KMS-11 (cell line): Measurements from ENCODE around the gene RPL26.

Experiments
- H2AFZ ChIP-seq: fragments of 200-600 bp; sonication (generic); 2 replicates; pipeline ENCODE4 v1.6.1; 2016; ENCODE audit warnings: antibody characterized with exemption, mixed run types, low read depth
- H3K27ac ChIP-seq: fragments of 200-600 bp; sonication (generic); 2 replicates; pipeline ENCODE4 v1.6.1; 2016; ENCODE audit warnings: mild to moderate bottlenecking, mixed run types
- H3K27me3 ChIP-seq: fragments of 200-600 bp; sonication (generic); 2 replicates; pipeline ENCODE4 v1.6.1; 2017; ENCODE audit warnings: mild to moderate bottlenecking, low read depth, mixed run types, moderate library complexity; ENCODE audit not compliant: insufficient read depth
- H3K36me3 ChIP-seq: fragments of 200-600 bp; sonication (generic); 2 replicates; pipeline ENCODE4 v1.6.1; 2017; ENCODE audit warnings: mild to moderate bottlenecking, mixed run types; ENCODE audit not compliant: insufficient read depth
- H3K4me1 ChIP-seq: fragments of 200-600 bp; sonication (generic); 2 replicates; pipeline ENCODE4 v1.6.1; 2016; ENCODE audit warnings: mild to moderate bottlenecking, low read depth, mixed run types; ENCODE audit not compliant: poor library complexity, severe bottlenecking
- H3K4me2 ChIP-seq: fragments of 200-600 bp; sonication (generic); 2 replicates; pipeline ENCODE4 v1.7.0; 2016; ENCODE audit warnings: mild to moderate bottlenecking, mixed run types
- H3K4me3 ChIP-seq: fragments of 200-600 bp; sonication (generic); IDR thresholded peaks from 2 replicates; pipeline ENCODE4 v1.6.1; 2017; ENCODE audit warnings: low read depth, low read length, mixed read lengths; ENCODE audit not compliant: insufficient read depth
- H3K79me2 ChIP-seq: fragments of 200-600 bp; sonication (generic); 2 replicates; pipeline ENCODE4 v1.6.1; 2016; ENCODE audit warnings: low read depth, mixed run types; ENCODE audit not compliant: insufficient read depth
- H3K9ac ChIP-seq: fragments of 200-600 bp; sonication (generic); 2 replicates; pipeline ENCODE4 v1.6.1; 2016; ENCODE audit warnings: mild to moderate bottlenecking, mixed run types
- H4K20me1 ChIP-seq: fragments of 200-600 bp; sonication (generic); 2 replicates; pipeline ENCODE4 v1.6.1; 2016; ENCODE audit warnings: mild to moderate bottlenecking, mixed run types; ENCODE audit not compliant: insufficient read depth
- CTCF ChIP-seq: fragments of 200-600 bp; sonication (generic); conservative IDR thresholded peaks from 2 replicates; pipeline ENCODE4 v1.6.1; 2017; ENCODE audit warnings: low read depth, mild to moderate bottlenecking, antibody characterized with exemption, low read length, moderate library complexity, mixed read lengths

RPL26 gene

GRCh38 chr17:8421571-8421970 lies 38.6 kb upstream of the RPL26 start:
- H3K4me2 ChIP-seq = no peak overlapping the region

GRCh38 chr17:8420041-8420934 lies 37.3 kb upstream of the RPL26 start:
- Histone ChIP-seq H4K20me1 (no peaks in the 10 kb centered on the region), H3K9ac (no peak overlapping the region), H3K4me1 (no peaks in the 10 kb centered on the region), H3K79me2 (no peaks in the 10 kb centered on the region), H3K4me3 (no peak overlapping the region), H3K27ac (no peak overlapping the region), H3K27me3 (no peaks in the 10 kb centered on the region), H3K4me2 (no peak overlapping the region), H2AFZ (no peak overlapping the region), H3K36me3 (no peaks in the 10 kb centered on the region)
- TF ChIP-seq CTCF = no peak

More at GRCh38 chr17:8421571-8421970, 38.6 kb upstream of the RPL26 start:
- no peak overlapping the region for H3K9ac ChIP-seq
- H3K27me3 ChIP-seq = no peaks in the 10 kb centered on the region
- no peaks in the 10 kb centered on the region for H3K36me3 ChIP-seq
- TF ChIP-seq CTCF = no peak
- H3K79me2 ChIP-seq = no peaks in the 10 kb centered on the region
- H3K27ac ChIP-seq = no peak overlapping the region
- no peaks in the 10 kb centered on the region for H3K4me1 ChIP-seq
- no peaks in the 10 kb centered on the region for H4K20me1 ChIP-seq
- no peak overlapping the region for H2AFZ ChIP-seq
- H3K4me3 ChIP-seq = no peak overlapping the region

- Histone ChIP-seq H3K27ac (no peak overlapping the region), H3K4me3 (no peak overlapping the region), H4K20me1 (no peaks in the 10 kb centered on the region), H3K4me2 (no peak overlapping the region), H3K4me1 (no peaks in the 10 kb centered on the region), H3K36me3 (no peaks in the 10 kb centered on the region), H2AFZ (no peak overlapping the region), H3K9ac (no peak overlapping the region), H3K27me3 (no peaks in the 10 kb centered on the region), H3K79me2 (no peaks in the 10 kb centered on the region)
- no peak for TF ChIP-seq CTCF
Observed at GRCh38 chr17:8419305-8419704, 36.3 kb upstream of the RPL26 start.

GRCh38 chr17:8418471-8418870 lies 35.5 kb upstream of the RPL26 start:
- H3K4me3 ChIP-seq = no peak overlapping the region
- H3K27ac ChIP-seq = no peak overlapping the region
- H4K20me1 ChIP-seq = no peaks in the 10 kb centered on the region
- no peak for TF ChIP-seq CTCF
- H3K4me2 ChIP-seq = no peak overlapping the region
- no peaks in the 10 kb centered on the region for H3K4me1 ChIP-seq
- no peaks in the 10 kb centered on the region for H3K27me3 ChIP-seq
- H3K79me2 ChIP-seq = no peaks in the 10 kb centered on the region
- H2AFZ ChIP-seq = no peak overlapping the region
- H3K9ac ChIP-seq = no peak overlapping the region
- H3K36me3 ChIP-seq = no peaks in the 10 kb centered on the region
